VCaP (cell line): ENCODE data around the gene SAMMSON.
A peak's percentile ranks its signal among the peaks of the same experiment; 100 is the strongest.

Experiments used
- H3K27ac ChIP-seq: fragments of 450-650 bp; 2 replicates; pipeline ENCODE4 v1.5.1; 2017
- CTCF ChIP-seq: fragments of 450-650 bp; conservative IDR thresholded peaks from 2 replicates; pipeline ENCODE4 v1.5.1; 2017; ENCODE audit warnings: mild to moderate bottlenecking, moderate library complexity

Gene SAMMSON

GRCh38 chr3:70049761-70050160 is 50.2 kb downstream of the SAMMSON start:
- TF ChIP-seq CTCF, result no peak
- H3K27ac ChIP-seq, result no peak overlapping the region

GRCh38 chr3:70053293-70053692 is 53.8 kb downstream of the SAMMSON start:
- TF ChIP-seq CTCF, result no peak
- H3K27ac ChIP-seq, result no peak overlapping the region

GRCh38 chr3:70056081-70056480 is 56.5 kb downstream of the SAMMSON start:
- no peak overlapping the region for H3K27ac ChIP-seq
- TF ChIP-seq CTCF, result no peak

- TF ChIP-seq CTCF, result no peak
- no peak overlapping the region for H3K27ac ChIP-seq
These were observed 57.9 kb downstream of the SAMMSON start for GRCh38 chr3:70057426-70057825.

GRCh38 chr3:70061096-70061495 is 61.6 kb downstream of the SAMMSON start:
- TF ChIP-seq CTCF, result no peak
- no peak overlapping the region for H3K27ac ChIP-seq

GRCh38 chr3:70064194-70064779 is 64.8 kb downstream of the SAMMSON start:
- no peak overlapping the region for H3K27ac ChIP-seq
- TF ChIP-seq CTCF, result peak; percentile 89

- H3K27ac ChIP-seq, result no peak overlapping the region
- peak; percentile 78 for TF ChIP-seq CTCF
These were observed 66.2 kb downstream of the SAMMSON start for GRCh38 chr3:70065696-70066253.
